ENCODE data around the gene NR6A1. TPM values are rescaled to one million over a fixed set of nuclear protein-coding genes. Genes with fewer than 3 reads are reported as not detected.
A peak's percentile ranks its signal among the peaks of the same experiment; 100 is the strongest.

Gene NR6A1
- total and polyA plus RNA-seq, 2 of the 13 experiments (the other 11 are each of a cell fraction or from before 2014, with no cell fraction given): 28.1 to 31.5 TPM

DNA sequence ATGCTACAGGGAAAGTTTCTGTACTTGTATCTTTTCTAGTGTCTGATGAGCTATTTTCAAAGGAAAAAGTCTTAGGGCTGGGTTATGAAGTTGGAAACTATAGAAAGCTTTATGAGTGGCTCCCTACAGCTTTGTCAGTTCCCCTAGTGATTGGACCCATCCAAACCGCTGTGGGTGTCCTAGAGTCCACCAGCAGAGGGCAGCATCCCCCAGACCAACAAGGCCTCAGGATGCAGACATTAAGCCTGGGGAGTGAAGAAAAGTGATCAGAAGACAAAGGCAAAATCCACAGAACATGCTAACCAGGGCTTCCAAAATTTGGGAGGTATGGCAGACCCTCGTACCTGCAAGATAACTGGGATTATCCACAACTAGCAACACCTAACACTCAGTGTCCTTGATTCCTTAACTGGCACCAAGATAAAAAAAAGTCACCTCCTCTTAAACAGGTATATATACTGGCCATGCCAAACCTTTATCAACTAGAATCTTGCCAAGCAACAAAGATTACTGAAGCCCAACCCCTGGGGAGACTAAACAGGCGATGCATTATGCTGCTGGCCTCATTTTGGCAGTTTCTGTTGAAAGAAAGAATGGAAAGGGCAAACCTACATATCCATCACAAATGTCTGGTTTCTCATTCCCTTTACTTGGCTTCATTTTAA is 153.5 kb downstream of the NR6A1 start (continued):
- TF ChIP-seq, protein P1, sequence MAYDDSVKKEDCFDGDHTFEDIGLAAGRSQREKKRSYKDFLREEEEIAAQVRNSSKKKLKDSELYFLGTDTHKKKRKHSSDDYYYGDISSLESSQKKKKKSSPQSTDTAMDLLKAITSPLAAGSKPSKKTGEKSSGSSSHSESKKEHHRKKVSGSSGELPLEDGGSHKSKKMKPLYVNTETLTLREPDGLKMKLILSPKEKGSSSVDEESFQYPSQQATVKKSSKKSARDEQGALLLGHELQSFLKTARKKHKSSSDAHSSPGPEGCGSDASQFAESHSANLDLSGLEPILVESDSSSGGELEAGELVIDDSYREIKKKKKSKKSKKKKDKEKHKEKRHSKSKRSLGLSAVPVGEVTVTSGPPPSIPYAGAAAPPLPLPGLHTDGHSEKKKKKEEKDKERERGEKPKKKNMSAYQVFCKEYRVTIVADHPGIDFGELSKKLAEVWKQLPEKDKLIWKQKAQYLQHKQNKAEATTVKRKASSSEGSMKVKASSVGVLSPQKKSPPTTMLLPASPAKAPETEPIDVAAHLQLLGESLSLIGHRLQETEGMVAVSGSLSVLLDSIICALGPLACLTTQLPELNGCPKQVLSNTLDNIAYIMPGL (CRISPR knock-in tag; IDR thresholded peaks at IDR 0.05; ENCODE audit: borderline replicate concordance in 1 of 2, low read depth in 1 of 2): peak in 1 of 2 experiments; percentile 52; a peak in 1 of 4 replicates
- TF ChIP-seq BCL6 (CRISPR knock-in tag; IDR thresholded peaks at IDR 0.05) (no peak), MED8 (CRISPR knock-in tag; IDR thresholded peaks at IDR 0.05; ENCODE audit: insufficient replicate concordance) (no peak), SMC3 (IDR thresholded peaks at IDR 0.05; ENCODE audit: low read length) (peak; percentile 98), GTF2F1 (IDR thresholded peaks at IDR 0.05; ENCODE audit: low read length) (no peak), SALL1 (CRISPR knock-in tag; IDR thresholded peaks at IDR 0.05) (peak; percentile 48; the same call in 1 of the 2 replicates), HNRNPLL (IDR thresholded peaks at IDR 0.05; ENCODE audit: low read depth, low read length, poor library complexity, severe bottlenecking) (no peak), NPAS2 (CRISPR knock-in tag; IDR thresholded peaks at IDR 0.05; ENCODE audit: borderline replicate concordance) (no peak), REL (CRISPR knock-in tag; conservative IDR thresholded peaks at IDR 0.05) (no peak), RXRB (CRISPR knock-in tag; IDR thresholded peaks at IDR 0.05; ENCODE audit: borderline replicate concordance) (no peak), ZNF607 (CRISPR knock-in tag; IDR thresholded peaks at IDR 0.05; ENCODE audit: borderline replicate concordance) (no peak), KMT2A (CRISPR knock-in tag; IDR thresholded peaks at IDR 0.05) (0 out of 2 replicates have a peak, but pooled peaks have one; percentile 18), AHR (CRISPR knock-in tag; IDR thresholded peaks at IDR 0.05) (no peak), PAWR (CRISPR knock-in tag; IDR thresholded peaks at IDR 0.05; ENCODE audit: borderline replicate concordance) (no peak)
- TF ChIP-seq, protein P2, sequence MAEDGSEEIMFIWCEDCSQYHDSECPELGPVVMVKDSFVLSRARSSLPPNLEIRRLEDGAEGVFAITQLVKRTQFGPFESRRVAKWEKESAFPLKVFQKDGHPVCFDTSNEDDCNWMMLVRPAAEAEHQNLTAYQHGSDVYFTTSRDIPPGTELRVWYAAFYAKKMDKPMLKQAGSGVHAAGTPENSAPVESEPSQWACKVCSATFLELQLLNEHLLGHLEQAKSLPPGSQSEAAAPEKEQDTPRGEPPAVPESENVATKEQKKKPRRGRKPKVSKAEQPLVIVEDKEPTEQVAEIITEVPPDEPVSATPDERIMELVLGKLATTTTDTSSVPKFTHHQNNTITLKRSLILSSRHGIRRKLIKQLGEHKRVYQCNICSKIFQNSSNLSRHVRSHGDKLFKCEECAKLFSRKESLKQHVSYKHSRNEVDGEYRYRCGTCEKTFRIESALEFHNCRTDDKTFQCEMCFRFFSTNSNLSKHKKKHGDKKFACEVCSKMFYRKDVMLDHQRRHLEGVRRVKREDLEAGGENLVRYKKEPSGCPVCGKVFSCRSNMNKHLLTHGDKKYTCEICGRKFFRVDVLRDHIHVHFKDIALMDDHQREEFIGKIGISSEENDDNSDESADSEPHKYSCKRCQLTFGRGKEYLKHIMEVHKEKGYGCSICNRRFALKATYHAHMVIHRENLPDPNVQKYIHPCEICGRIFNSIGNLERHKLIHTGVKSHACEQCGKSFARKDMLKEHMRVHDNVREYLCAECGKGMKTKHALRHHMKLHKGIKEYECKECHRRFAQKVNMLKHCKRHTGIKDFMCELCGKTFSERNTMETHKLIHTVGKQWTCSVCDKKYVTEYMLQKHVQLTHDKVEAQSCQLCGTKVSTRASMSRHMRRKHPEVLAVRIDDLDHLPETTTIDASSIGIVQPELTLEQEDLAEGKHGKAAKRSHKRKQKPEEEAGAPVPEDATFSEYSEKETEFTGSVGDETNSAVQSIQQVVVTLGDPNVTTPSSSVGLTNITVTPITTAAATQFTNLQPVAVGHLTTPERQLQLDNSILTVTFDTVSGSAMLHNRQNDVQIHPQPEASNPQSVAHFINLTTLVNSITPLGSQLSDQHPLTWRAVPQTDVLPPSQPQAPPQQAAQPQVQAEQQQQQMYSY (CRISPR knock-in tag; IDR thresholded peaks at IDR 0.05): no peak
- TF ChIP-seq, protein P3, sequence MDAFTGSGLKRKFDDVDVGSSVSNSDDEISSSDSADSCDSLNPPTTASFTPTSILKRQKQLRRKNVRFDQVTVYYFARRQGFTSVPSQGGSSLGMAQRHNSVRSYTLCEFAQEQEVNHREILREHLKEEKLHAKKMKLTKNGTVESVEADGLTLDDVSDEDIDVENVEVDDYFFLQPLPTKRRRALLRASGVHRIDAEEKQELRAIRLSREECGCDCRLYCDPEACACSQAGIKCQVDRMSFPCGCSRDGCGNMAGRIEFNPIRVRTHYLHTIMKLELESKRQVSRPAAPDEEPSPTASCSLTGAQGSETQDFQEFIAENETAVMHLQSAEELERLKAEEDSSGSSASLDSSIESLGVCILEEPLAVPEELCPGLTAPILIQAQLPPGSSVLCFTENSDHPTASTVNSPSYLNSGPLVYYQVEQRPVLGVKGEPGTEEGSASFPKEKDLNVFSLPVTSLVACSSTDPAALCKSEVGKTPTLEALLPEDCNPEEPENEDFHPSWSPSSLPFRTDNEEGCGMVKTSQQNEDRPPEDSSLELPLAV (CRISPR knock-in tag; conservative IDR thresholded peaks at IDR 0.05; ENCODE audit: low read depth): no peak
- TF ChIP-seq, protein P4, sequence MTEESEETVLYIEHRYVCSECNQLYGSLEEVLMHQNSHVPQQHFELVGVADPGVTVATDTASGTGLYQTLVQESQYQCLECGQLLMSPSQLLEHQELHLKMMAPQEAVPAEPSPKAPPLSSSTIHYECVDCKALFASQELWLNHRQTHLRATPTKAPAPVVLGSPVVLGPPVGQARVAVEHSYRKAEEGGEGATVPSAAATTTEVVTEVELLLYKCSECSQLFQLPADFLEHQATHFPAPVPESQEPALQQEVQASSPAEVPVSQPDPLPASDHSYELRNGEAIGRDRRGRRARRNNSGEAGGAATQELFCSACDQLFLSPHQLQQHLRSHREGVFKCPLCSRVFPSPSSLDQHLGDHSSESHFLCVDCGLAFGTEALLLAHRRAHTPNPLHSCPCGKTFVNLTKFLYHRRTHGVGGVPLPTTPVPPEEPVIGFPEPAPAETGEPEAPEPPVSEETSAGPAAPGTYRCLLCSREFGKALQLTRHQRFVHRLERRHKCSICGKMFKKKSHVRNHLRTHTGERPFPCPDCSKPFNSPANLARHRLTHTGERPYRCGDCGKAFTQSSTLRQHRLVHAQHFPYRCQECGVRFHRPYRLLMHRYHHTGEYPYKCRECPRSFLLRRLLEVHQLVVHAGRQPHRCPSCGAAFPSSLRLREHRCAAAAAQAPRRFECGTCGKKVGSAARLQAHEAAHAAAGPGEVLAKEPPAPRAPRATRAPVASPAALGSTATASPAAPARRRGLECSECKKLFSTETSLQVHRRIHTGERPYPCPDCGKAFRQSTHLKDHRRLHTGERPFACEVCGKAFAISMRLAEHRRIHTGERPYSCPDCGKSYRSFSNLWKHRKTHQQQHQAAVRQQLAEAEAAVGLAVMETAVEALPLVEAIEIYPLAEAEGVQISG (CRISPR knock-in tag; IDR thresholded peaks at IDR 0.05): no peak
